ENCODE measurements around the gene GNLY. TPM values are rescaled to one million over a fixed set of nuclear protein-coding genes. Genes with fewer than 3 reads are reported as not detected.

GNLY gene
- total RNA-seq, 1 donor from 2014 or later: not detected

DNA sequence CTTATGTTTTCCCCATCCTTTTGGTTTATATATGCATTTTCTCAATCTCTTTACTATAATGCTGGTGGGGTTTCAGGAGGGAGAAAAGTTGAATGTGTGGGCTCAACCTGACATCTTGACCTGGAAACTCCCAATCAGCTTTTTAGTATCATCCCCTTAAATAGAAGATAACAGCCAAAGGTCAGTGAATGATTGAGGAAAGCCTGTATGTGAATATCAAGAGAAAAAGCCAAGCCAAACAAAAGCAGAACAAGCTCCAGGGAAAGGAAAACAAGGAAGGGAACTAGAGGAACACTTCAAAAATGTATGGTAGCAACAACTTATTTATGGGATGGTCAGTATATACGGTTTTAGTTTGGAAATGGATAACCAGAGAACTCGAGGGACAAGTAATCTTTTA lies 31.3 kb downstream of the GNLY start:
- Mint-ChIP-seq H3K27ac (ENCODE audit: unreplicated experiment) (no peak overlapping the region), H3K4me3 (ENCODE audit: unreplicated experiment) (no peak overlapping the region), H3K27me3 (ENCODE audit: low read depth) (peaks cover 49% of the 10 kb centered on the region), H3K4me1 (ENCODE audit: low read depth) (peaks cover 4% of the 10 kb centered on the region), H3K9me3 (ENCODE audit: low read depth) (peaks cover 1% of the 10 kb centered on the region), H3K36me3 (ENCODE audit: low read depth) (peaks cover 1% of the 10 kb centered on the region)
- no peak for DNase-seq (ENCODE audit: low spot score)
- TF ChIP-seq, protein P1, sequence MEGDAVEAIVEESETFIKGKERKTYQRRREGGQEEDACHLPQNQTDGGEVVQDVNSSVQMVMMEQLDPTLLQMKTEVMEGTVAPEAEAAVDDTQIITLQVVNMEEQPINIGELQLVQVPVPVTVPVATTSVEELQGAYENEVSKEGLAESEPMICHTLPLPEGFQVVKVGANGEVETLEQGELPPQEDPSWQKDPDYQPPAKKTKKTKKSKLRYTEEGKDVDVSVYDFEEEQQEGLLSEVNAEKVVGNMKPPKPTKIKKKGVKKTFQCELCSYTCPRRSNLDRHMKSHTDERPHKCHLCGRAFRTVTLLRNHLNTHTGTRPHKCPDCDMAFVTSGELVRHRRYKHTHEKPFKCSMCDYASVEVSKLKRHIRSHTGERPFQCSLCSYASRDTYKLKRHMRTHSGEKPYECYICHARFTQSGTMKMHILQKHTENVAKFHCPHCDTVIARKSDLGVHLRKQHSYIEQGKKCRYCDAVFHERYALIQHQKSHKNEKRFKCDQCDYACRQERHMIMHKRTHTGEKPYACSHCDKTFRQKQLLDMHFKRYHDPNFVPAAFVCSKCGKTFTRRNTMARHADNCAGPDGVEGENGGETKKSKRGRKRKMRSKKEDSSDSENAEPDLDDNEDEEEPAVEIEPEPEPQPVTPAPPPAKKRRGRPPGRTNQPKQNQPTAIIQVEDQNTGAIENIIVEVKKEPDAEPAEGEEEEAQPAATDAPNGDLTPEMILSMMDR (IDR thresholded peaks at IDR 0.05): no peak

GRCh38 chr2:85727798-85728197 lies 33.6 kb downstream of the GNLY start:
- Mint-ChIP-seq H3K4me3 (ENCODE audit: unreplicated experiment) (no peak overlapping the region), H3K4me1 (ENCODE audit: low read depth) (peaks cover 4% of the 10 kb centered on the region), H3K9me3 (ENCODE audit: low read depth) (no peaks in the 10 kb centered on the region), H3K27me3 (ENCODE audit: low read depth) (peaks cover 50% of the 10 kb centered on the region), H3K36me3 (ENCODE audit: low read depth) (peaks cover 1% of the 10 kb centered on the region), H3K27ac (ENCODE audit: unreplicated experiment) (no peak overlapping the region)
- DNase-seq (ENCODE audit: low spot score): no peak
- TF ChIP-seq, protein P1 (IDR thresholded peaks at IDR 0.05): no peak

DNA sequence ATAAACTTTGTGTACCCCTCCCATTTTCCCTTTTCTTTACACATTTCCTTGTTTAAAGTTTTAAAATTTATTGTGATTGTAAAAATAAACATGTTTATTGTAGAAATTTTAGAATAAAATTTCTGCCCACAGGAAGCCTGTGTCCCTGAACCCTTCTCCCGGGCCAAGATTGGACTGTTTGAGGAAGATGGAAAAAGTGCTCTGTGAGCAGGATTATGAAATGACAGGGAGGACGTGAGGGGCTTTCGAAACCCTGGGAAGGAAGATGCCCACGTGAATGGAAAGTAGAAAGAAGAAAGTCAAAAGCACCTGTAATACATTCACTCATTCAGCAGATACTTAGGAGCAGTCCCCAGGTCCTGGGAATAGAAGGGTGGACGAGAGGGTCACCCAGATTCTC lies 34.2 kb downstream of the GNLY start:
- peaks cover 50% of the 10 kb centered on the region for H3K27me3 Mint-ChIP-seq (ENCODE audit: low read depth)
- TF ChIP-seq, protein P1 (IDR thresholded peaks at IDR 0.05): no peak
- no peaks in the 10 kb centered on the region for H3K9me3 Mint-ChIP-seq (ENCODE audit: low read depth)
- H3K36me3 Mint-ChIP-seq (ENCODE audit: low read depth): peaks cover 1% of the 10 kb centered on the region
- peaks cover 4% of the 10 kb centered on the region for H3K4me1 Mint-ChIP-seq (ENCODE audit: low read depth)
- no peak overlapping the region for H3K4me3 Mint-ChIP-seq (ENCODE audit: unreplicated experiment)
- no peak for DNase-seq (ENCODE audit: low spot score)
- no peak overlapping the region for H3K27ac Mint-ChIP-seq (ENCODE audit: unreplicated experiment)

DNA sequence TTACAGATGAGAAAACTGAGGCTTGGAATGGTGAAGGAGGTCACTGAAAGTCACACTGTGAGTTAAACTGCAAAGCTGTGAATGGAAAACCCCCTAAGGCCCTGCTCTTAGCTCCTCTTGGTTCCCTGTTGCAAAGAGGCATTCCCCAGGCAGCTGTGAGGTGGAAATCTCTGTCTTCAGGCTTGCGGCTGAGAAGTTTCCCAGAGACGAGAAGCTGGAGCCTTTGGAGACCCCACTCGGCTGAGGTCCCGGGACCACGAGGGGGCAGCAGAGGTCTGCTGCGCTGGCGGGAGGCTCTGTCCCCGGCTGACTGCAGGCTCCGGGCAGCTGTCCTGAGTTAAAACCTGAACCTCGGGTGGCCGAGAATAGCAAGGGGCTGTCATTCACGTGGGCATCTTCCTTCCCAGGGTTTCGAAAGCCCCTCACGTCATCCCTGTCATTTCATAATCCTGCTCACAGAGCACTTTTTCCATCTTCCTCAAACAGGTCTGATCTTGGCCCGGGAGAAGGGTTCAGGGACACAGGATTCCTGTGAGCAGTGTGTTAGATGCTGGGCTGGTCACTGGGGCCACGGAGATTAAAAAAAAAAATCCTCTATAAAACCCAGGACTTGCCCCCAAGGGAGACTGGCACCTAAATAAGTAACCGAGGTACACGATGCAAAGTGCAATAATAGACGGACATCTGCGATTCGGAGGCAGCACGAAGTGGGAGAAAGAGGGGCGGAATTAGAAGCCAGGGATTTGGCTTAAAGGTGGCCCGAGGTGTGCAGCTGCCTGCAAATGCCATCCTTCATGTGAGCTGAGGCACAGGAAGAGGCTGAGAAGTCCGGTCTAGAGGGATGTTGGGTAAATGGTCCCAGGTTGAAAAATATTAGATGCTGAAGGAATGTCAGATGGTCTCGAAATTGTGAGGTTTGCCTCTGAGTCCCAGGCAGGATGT lies 35.0 kb downstream of the GNLY start:
- H3K4me3 Mint-ChIP-seq (ENCODE audit: unreplicated experiment): no peak overlapping the region
- H3K36me3 Mint-ChIP-seq (ENCODE audit: low read depth): peaks cover 1% of the 10 kb centered on the region
- no peak for DNase-seq (ENCODE audit: low spot score)
- H3K4me1 Mint-ChIP-seq (ENCODE audit: low read depth): peaks cover 4% of the 10 kb centered on the region
- no peak overlapping the region for H3K27ac Mint-ChIP-seq (ENCODE audit: unreplicated experiment)
- TF ChIP-seq, protein P1 (IDR thresholded peaks at IDR 0.05): peak; percentile 98
- H3K27me3 Mint-ChIP-seq (ENCODE audit: low read depth): peaks cover 51% of the 10 kb centered on the region
- no peaks in the 10 kb centered on the region for H3K9me3 Mint-ChIP-seq (ENCODE audit: low read depth)

GRCh38 chr2:85729825-85730510 lies 35.8 kb downstream of the GNLY start:
- Mint-ChIP-seq H3K4me3 (ENCODE audit: unreplicated experiment) (no peak overlapping the region), H3K4me1 (ENCODE audit: low read depth) (peaks cover 4% of the 10 kb centered on the region), H3K27me3 (ENCODE audit: low read depth) (peaks cover 49% of the 10 kb centered on the region), H3K27ac (ENCODE audit: unreplicated experiment) (no peak overlapping the region), H3K36me3 (ENCODE audit: low read depth) (peaks cover 1% of the 10 kb centered on the region), H3K9me3 (ENCODE audit: low read depth) (no peaks in the 10 kb centered on the region)
- TF ChIP-seq, protein P1 (IDR thresholded peaks at IDR 0.05): no peak
- DNase-seq (ENCODE audit: low spot score): no peak

Data from chondrocyte (in vitro differentiated cells).